Renal cortical epithelial cell (primary cell): ENCODE results near the gene LBH. TPM values are rescaled to one million over a fixed set of nuclear protein-coding genes. Genes with fewer than 3 reads are reported as not detected.

Experiments used
- DNase-seq: peaks from one replicate; pipeline ENCODE4 v3.0.0-alpha.2; 2011; ENCODE audit warnings: low read depth
- total RNA-seq: library from RNA; depleted of rRNA; stranded (reverse); fragments of >200 nt; gene quantifications from 2 replicates; pipeline ENCODE4 v1.2.3, GENCODE V29; 2014

The LBH gene
- total RNA-seq, 1 donor from 2014 or later, result 22.7 TPM

GRCh38 chr2:30217644-30218337, 13.5 kb upstream of the LBH start:
- DNase-seq, result peak; percentile 47

DNA sequence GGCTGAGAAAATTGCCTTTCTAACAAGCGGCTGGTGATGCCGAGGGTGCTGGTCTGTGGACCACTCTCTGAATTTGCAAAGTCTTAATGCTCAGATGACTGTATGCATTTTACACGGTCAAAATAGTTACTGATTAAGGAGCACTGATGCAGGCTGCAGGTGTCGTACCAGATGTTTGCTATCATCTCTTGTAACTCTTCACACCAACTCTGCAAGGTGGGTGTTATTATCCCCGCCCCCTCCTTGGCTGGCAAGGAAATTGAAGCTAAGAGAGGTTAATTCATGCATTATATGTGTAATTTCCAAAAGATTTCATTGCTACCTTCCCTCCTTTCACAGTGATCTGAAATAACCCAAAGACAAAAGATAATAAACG, 13.0 kb upstream of the LBH start:
- DNase-seq, result no peak

GRCh38 chr2:30218814-30219213, 12.5 kb upstream of the LBH start:
- DNase-seq, result peak; percentile 52

- DNase-seq, result no peak
Observed at GRCh38 chr2:30219886-30220875, 11.2 kb upstream of the LBH start.

- DNase-seq, result no peak
Observed at GRCh38 chr2:30221531-30221930, 9.8 kb upstream of the LBH start.

DNA sequence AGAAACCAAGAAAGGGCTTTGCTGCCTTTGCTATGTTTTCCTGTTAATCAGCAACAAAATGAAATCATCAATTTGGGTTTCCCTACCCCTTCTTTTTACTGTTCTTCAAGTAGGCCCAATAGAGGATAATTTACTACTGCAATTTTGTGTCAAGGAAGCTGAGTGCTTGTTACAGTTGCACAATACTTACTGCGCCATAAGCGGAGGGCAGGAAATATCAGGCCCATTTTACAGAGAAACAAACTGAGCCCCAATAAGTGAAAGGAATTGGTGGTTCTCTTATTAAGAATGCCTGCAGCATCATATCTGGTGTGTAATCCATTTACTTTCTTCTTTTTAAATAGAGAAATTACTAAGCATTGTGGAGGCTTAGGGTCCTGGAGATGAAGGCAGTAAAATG, 9.3 kb upstream of the LBH start:
- DNase-seq, result no peak

GRCh38 chr2:30222636-30223360, 8.5 kb upstream of the LBH start:
- no peak for DNase-seq

- no peak for DNase-seq
Observed at GRCh38 chr2:30223413-30223874, 7.9 kb upstream of the LBH start.

DNA sequence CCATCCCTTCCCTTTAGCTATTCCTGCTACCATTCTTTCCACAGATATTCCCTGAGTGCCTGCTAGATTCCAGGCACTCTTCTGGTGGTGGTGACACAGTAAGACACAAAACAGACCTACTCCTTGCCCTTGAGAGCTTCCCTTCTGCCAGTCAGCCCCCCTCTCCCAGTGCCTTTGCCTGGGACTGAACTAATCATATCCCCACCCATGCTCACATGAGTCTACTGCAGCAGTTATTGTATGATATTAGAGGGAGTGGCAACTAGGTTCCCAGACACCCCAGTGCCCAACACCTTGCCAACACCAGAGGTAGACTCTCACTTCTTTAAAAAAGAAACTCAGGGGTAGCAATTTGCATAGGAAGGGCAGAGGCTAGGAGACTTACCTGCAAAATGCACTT, 7.2 kb upstream of the LBH start:
- no peak for DNase-seq

DNA sequence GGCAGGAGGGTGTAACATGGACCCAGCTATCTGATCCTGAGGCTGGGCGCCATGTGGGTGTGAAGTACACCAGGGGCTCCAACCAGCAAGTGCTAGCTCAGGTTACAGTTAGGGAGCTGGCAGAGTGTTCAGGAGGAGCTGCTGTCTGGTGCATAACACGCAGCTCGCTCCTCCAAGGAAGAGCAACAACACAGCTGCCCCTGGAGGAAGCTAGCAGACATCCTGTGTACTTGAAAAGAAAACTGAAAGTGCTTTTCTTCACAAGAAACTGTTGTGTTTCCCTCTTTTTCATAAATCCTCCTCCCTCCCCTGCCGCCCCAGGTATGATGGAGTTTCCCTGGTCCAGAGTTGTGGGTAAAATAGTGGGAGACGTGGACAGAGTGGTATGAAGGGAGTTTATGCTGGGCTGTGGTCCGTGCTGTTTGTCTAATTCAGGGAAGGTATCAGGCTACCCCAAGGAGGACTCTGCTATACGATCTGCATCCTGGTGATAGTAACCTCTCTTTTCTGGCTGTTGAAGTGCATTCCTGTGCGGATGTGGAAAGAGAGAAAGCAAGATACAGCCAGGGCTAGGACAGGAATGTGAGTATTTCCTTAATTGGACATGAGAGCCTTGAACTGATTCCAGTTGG, 6.1 kb upstream of the LBH start:
- DNase-seq, result peak; percentile 51

GRCh38 chr2:30226144-30227032, 4.9 kb upstream of the LBH start:
- DNase-seq, result no peak

DNA sequence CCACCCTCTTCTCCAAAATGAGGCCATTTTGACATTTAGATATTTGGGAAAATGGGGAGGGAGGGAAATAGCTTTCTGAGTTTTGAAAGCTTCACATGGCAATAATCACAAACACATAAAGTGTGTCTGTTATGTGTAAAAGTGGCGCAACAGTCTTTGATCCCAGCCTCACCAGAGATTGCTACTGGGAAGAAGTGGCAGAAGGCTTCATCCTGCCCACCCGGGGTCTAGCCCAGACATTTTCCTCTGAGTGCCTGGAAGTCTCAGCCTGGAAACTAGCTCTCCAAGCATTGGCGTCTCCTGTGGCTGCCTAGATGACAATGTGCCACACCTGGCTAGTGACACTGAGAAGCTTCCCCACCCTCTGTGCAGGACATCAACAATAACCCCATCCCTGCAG, 1.7 kb upstream of the LBH start:
- no peak for DNase-seq

GRCh38 chr2:30230497-30231211, 680 bp upstream of the LBH start:
- no peak for DNase-seq

DNA sequence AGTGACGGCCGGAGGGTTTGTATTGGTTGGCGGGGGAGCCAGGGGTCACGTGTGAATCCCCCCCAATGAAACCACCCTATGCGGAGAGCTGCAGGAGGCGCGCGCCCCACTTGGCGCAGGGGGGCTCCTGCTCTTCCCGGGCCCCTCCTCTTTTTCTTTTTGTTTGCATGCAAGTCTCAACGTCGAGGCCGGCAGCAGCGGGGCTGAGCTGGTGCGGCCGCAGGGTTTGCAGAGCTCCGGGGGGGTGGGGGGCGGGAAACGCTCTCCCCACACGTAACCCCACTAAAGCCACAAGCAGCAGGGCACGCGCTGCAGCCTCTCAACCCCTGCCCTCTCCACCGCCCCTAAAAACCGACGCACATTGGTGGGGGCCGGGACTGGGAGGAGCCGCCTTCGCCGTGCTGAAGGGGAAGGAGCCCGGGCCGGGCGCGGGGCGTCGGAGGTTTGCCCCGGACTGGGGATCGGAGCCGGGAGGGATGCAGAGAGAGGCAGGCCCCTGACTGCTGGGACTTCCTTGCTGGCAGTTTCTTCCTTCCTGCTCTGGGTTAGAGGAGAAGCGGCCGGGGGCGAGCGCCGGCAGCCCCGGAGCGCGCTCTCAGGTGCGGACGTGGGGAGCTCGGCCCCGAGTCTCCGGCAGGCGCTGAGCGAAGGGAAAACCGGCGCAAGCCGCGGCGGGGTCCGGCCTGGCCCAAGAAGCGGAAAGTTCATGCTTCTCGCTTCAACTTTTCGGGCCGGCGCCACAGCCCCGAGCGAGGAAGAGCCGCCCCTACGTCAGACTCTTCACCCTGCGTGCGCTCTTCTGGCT, 864 bp downstream of the LBH start:
- DNase-seq, result no peak

- no peak for DNase-seq
Observed at GRCh38 chr2:30232801-30233130, 1.4 kb downstream of the LBH start.

DNA sequence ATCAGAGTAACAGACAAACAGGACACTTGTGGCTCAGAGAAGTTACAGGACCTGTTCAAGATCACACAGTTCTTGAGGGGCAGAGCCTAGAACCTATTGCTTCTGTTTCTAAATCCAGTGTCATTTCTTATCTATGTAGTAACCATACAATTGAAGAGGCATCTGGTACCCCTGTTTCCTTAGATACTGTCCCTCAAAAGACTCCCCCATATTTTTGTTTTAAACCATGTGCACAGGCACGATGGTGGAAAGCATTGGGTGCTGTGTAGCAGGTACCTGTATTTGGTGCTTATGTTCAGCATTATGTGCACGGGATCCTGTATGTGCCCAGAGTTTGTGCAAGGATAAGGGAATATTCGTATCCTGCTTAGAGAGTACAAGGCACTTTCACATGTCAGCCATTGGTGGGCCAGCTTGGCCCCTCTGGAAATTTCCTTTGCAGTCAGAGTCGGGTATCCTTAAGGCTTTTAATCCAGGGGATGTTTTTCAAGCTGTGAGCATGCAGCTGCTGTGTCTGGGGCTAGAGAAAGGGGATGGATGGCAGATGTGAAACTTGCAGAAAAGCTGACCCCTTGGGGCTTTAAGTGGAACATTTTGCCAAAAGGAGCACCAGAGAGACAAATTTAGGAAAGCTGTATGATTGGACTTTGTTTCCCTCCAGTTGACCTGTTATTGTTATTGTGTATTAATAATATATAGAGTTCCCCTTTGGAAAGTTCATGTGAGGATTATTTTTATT, 2.1 kb downstream of the LBH start:
- no peak for DNase-seq

DNA sequence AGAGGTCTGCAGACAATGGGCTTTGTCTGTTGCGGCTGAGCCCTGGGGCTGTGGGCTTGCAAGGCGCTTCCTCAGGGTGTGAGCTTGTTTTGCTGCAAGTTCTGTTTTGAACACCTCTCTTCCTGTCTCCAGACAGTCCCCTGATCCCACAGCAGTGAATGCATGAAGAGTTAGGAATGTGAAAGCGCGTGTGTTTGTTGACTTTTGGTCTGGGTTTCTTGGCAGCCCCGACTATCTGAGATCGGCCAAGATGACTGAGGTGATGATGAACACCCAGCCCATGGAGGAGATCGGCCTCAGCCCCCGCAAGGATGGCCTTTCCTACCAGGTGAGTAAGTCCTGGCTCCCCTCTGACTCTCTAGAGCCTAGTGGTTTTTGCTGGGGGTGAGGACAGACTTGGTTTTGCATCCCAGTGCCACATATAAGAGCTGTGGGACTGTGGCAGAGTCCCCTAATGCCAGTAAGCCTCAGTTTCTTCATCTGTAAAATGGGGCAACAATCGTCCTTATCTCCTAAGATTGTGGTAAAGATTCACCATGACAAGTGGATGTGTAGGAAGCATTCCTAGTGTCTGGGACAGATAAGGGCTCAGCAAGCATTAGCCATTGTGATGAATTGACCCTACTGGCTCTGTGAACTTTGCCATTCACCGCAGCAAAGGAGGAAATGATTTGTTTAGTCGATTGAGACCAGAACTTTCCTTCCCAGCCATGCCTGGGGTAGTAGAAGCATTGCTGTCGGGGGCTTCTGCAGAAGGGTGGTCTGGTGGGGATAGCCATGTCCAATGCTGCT, 3.0 kb downstream of the LBH start:
- DNase-seq, result peak; percentile 97
